ENCODE results near the gene LDLRAD4. TPM values are rescaled to one million over a fixed set of nuclear protein-coding genes. Genes with fewer than 3 reads are reported as not detected.

Gene LDLRAD4
- polyA plus RNA-seq, 1 of the 3 experiments (the other 2 are of a cell fraction): 0.16 TPM

DNA sequence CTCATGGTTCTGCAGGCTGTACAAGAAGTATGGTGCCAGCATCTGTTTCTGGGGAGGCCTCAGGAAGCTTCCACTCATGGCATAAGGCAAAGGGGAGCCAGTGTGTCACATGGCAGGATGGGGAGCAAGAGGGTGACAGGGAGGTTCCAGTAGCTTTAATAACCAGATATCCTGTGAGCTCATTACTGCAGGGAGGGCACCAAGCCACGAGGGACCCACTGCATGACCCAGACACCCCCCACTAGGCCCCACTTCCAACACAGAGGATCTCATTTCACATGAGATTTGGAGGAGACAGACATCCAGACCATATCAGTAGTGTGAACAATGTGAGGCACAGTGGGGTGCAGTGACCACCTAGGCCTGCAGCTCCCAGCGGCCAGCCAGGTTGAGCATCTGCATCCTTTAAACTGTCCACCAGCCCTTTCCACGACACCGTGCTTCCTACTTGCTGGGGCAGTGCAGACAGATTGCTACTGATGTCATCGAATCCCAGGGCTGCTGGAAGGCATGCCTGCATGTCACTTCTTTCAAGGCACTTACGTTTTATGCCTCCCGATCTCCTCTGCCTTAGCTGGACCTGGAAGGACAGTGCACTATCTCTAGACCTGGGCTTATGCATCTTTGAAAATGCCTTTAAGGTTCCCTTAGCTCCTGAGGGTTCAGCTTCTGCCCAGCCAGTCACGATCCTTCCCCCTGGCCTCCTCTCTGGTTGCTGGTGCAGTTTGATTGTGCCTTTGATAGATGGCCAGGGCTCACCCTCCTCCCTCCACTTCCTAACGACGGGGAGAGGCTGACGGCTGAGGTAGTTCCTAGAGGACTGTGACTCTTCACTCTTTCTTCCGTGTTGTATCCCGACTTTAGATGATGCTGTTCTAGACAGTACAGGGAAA lies 333.5 kb downstream of the LDLRAD4 start:
- Histone ChIP-seq H3K9me3 (no peaks in the 10 kb centered on the region), H3K9me2 (no peaks in the 10 kb centered on the region), H2AFZ (ENCODE audit: low read depth) (no peak overlapping the region), H3K9ac (no peak overlapping the region), H3K27ac (ENCODE audit: low read depth in 2 of 2, low read length in 1 of 2) (no peak overlapping the region; a peak in 1 of 4 replicates), H3F3A (replicated peaks; ENCODE audit: insufficient read depth) (no peaks in the 10 kb centered on the region), H3K4me1 (ENCODE audit: control insufficient read depth in 1 of 2, insufficient read depth in 2 of 2, low read depth in 1 of 2, low read length in 1 of 2) (peaks cover 0 to 46% of the 10 kb centered on the region in 2 experiments; a peak in 1 of 4 replicates), H3K4me2 (no peak overlapping the region), H3K79me2 (ENCODE audit: insufficient read depth) (no peaks in the 10 kb centered on the region), H3K4me3 (ENCODE audit: low read depth in 2 of 2, low read length in 1 of 2) (no peak overlapping the region), H3K27me3 (ENCODE audit: insufficient read depth) (no peaks in the 10 kb centered on the region), H4K20me1 (ENCODE audit: insufficient read depth) (no peaks in the 10 kb centered on the region), H3K36me3 (replicated peaks in 1 of 2; ENCODE audit: control insufficient read depth in 1 of 2, insufficient read depth in 2 of 2, low read length in 1 of 2) (no peaks in the 10 kb centered on the region)
- 67% methylated on average over 11 of the region's 13 CpGs for WGBS (ENCODE audit: low lambda C conversion rate)
- CTCF ChIA-PET: interaction anchor here (0.9 to 1.3 kb wide), 2 partner anchors 17 to 78 kb away, joined by 3 to 4 read pairs; no protein-coding TSS in a partner anchor
- no peak for DNase-seq
- TF ChIP-seq EZH2phosphoT487 (IDR thresholded peaks at IDR 0.05; ENCODE audit: borderline replicate concordance, low read depth) (no peak), GATA2 (CRISPR knock-in tag; IDR thresholded peaks at IDR 0.05) (no peak), POLR2AphosphoS5 (IDR thresholded peaks at IDR 0.05; ENCODE audit: low read depth, low read length) (no peak), GABPA (IDR thresholded peaks at IDR 0.05; ENCODE audit: low read depth) (no peak), NRF1 (IDR thresholded peaks at IDR 0.05; ENCODE audit: low read depth, low read length) (no peak), MEF2A (IDR thresholded peaks at IDR 0.05; ENCODE audit: borderline replicate concordance, low read depth) (no peak), EP300 (IDR thresholded peaks at IDR 0.05; ENCODE audit: borderline replicate concordance in 1 of 2, low read depth in 1 of 2, low read length in 1 of 2) (no peak), CHD2 (IDR thresholded peaks at IDR 0.05; ENCODE audit: low read length, partially characterized antibody) (no peak), FOXJ3 (CRISPR knock-in tag; IDR thresholded peaks at IDR 0.05) (no peak), RCOR1 (IDR thresholded peaks at IDR 0.05; ENCODE audit: low read length) (no peak), TAF1 (IDR thresholded peaks at IDR 0.05; ENCODE audit: borderline replicate concordance, low read depth, low read length) (no peak), TEAD4 (IDR thresholded peaks at IDR 0.05; ENCODE audit: borderline replicate concordance, insufficient read depth) (no peak), RFX5 (IDR thresholded peaks at IDR 0.05; ENCODE audit: low read length) (no peak)
- TF ChIP-seq, protein P1, sequence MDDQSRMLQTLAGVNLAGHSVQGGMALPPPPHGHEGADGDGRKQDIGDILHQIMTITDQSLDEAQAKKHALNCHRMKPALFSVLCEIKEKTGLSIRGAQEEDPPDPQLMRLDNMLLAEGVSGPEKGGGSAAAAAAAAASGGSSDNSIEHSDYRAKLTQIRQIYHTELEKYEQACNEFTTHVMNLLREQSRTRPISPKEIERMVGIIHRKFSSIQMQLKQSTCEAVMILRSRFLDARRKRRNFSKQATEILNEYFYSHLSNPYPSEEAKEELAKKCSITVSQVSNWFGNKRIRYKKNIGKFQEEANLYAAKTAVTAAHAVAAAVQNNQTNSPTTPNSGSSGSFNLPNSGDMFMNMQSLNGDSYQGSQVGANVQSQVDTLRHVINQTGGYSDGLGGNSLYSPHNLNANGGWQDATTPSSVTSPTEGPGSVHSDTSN (IDR thresholded peaks at IDR 0.05): no peak
- TF ChIP-seq, protein P2, sequence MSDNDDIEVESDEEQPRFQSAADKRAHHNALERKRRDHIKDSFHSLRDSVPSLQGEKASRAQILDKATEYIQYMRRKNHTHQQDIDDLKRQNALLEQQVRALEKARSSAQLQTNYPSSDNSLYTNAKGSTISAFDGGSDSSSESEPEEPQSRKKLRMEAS (IDR thresholded peaks at IDR 0.05; ENCODE audit: low read depth): no peak
- TF ChIP-seq, protein P3, sequence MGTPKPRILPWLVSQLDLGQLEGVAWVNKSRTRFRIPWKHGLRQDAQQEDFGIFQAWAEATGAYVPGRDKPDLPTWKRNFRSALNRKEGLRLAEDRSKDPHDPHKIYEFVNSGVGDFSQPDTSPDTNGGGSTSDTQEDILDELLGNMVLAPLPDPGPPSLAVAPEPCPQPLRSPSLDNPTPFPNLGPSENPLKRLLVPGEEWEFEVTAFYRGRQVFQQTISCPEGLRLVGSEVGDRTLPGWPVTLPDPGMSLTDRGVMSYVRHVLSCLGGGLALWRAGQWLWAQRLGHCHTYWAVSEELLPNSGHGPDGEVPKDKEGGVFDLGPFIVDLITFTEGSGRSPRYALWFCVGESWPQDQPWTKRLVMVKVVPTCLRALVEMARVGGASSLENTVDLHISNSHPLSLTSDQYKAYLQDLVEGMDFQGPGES (IDR thresholded peaks at IDR 0.05; ENCODE audit: low read depth, low read length): no peak
- TF ChIP-seq, protein P4, sequence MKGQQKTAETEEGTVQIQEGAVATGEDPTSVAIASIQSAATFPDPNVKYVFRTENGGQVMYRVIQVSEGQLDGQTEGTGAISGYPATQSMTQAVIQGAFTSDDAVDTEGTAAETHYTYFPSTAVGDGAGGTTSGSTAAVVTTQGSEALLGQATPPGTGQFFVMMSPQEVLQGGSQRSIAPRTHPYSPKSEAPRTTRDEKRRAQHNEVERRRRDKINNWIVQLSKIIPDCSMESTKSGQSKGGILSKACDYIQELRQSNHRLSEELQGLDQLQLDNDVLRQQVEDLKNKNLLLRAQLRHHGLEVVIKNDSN (IDR thresholded peaks at IDR 0.05; ENCODE audit: borderline replicate concordance, low read depth): no peak
- POLR2A ChIA-PET: no interaction called here

Data from SK-N-SH (cell line).